Natural killer cell (primary cell): Measurements from ENCODE around the gene SLC49A3. TPM values are rescaled to one million over a fixed set of nuclear protein-coding genes. Genes with fewer than 3 reads are reported as not detected.
"Not testable (repeated sequence)": the region's sequence is repeated elsewhere in the genome, so short reads cannot be mapped to it uniquely, and the experiment has no call there.

Source experiments
- ATAC-seq, 3 donors: fragments of 150-1000 bp in 2 of 3; fragments of 200-7000 bp in 1 of 3; cut with Tn5 transposase; 1 replicate in 1 of 3; 2 replicates in 2 of 3; pipeline ENCODE4 v1.10.0; 2021; ENCODE audit warnings: mild to moderate bottlenecking in 2 of 3, moderate library complexity in 2 of 3
- DNase-seq, 2 donors: peaks; one replicate each; pipeline versions ENCODE4 v3.0.0 to v3.0.0-alpha.2; 2013 to 2021; ENCODE audit warnings: mixed read lengths in 1 of 2
- H3K27ac ChIP-seq: one replicate; pipeline ENCODE4 v1.5.1; 2013; ENCODE audit warnings: mild to moderate bottlenecking, low read length
- H3K27me3 ChIP-seq: one replicate; pipeline ENCODE4 v1.6.1; 2013; ENCODE audit warnings: low read length; ENCODE audit not compliant: control insufficient read depth, insufficient read depth
- H3K36me3 ChIP-seq: one replicate; pipeline ENCODE4 v1.6.1; 2013; ENCODE audit warnings: low read length; ENCODE audit not compliant: control insufficient read depth, insufficient read depth
- H3K4me1 ChIP-seq: one replicate; pipeline ENCODE4 v1.6.1; 2013; ENCODE audit warnings: low read length; ENCODE audit not compliant: control insufficient read depth, insufficient read depth
- H3K4me3 ChIP-seq: one replicate; pipeline ENCODE4 v1.5.1; 2013; ENCODE audit warnings: low read length
- H3K9me3 ChIP-seq: one replicate; pipeline ENCODE4 v1.6.1; 2013; ENCODE audit warnings: low read length; ENCODE audit not compliant: control insufficient read depth, insufficient read depth
- H3K27ac Mint-ChIP-seq, 2 donors: one replicate each; pipeline ENCODE4 v1.8.0; 2022; ENCODE audit warnings: mild to moderate bottlenecking in 2 of 2, mixed read lengths in 2 of 2, moderate library complexity in 1 of 2
- H3K27me3 Mint-ChIP-seq, 2 donors: one replicate each; pipeline ENCODE4 v1.8.0; 2022; ENCODE audit warnings: low read depth in 2 of 2, mixed read lengths in 2 of 2
- H3K36me3 Mint-ChIP-seq: one replicate; pipeline ENCODE4 v1.8.0; 2022; ENCODE audit warnings: mixed read lengths
- H3K4me1 Mint-ChIP-seq, 2 donors: one replicate each; pipeline ENCODE4 v1.8.0; 2022; ENCODE audit warnings: mixed read lengths in 2 of 2
- H3K4me3 Mint-ChIP-seq: one replicate; pipeline ENCODE4 v1.8.0; 2022; ENCODE audit warnings: mild to moderate bottlenecking, moderate library complexity, mixed read lengths
- H3K9me3 Mint-ChIP-seq, 2 donors: one replicate each; pipeline ENCODE4 v1.8.0; 2022; ENCODE audit warnings: mixed read lengths in 2 of 2
- CTCF ChIP-seq: fragments of 200-600 bp; IDR thresholded peaks from one replicate; pipeline ENCODE4 v1.8.0; 2022; ENCODE audit warnings: antibody characterized with exemption
- WGBS: methylation state at CpG from one replicate; pipeline ENCODE4 v1.1.7; 2013; ENCODE audit warnings: missing lambda C conversion rate; ENCODE audit not compliant: insufficient coverage; 5-methylcytosine and 5-hydroxymethylcytosine counted together
- intact Hi-C: fragments of 100-400 bp; cut with micrococcal nuclease; formaldehyde crosslinking; loops from one replicate; pipeline ENCODE4 v1.14.2; 2022
- total RNA-seq, 4 donors: library from RNA; stranded (reverse); fragments of 120-200 nt in 1 of 4; gene quantifications; one replicate each; pipeline versions ENCODE4 v1.2.3 to v1.2.4, GENCODE V29; 2013 to 2022

Gene SLC49A3
- total RNA-seq, 3 donors from 2014 or later (not counting 1 experiment from before 2014, with no cell fraction given) = 10.0 to 14.9 (median 10.4) TPM

- not testable (repeated sequence) for H3K27me3 Mint-ChIP-seq, H3K36me3 Mint-ChIP-seq
- H3K36me3 ChIP-seq = peaks cover 37% of the 10 kb centered on the region
Observed at GRCh38 chr4:730946-731904, 42.3 kb upstream of the SLC49A3 start.

GRCh38 chr4:730511-730910 is 41.6 kb upstream of the SLC49A3 start:
- no peak overlapping the region for H3K27ac Mint-ChIP-seq
- ATAC-seq = peak in 1 of 3 donors; percentile 13
- H3K4me1 Mint-ChIP-seq = peaks cover 17 to 19% of the 10 kb centered on the region in 2 donors
- H3K4me3 ChIP-seq = no peak overlapping the region
- H3K9me3 Mint-ChIP-seq = no peaks in the 10 kb centered on the region
- WGBS = 98% methylated on average over 27 of the region's 27 CpGs
- no peak overlapping the region for H3K4me3 Mint-ChIP-seq
- H3K36me3 Mint-ChIP-seq = no peaks in the 10 kb centered on the region
- no peaks in the 10 kb centered on the region for H3K27me3 ChIP-seq
- H3K36me3 ChIP-seq = peaks cover 34% of the 10 kb centered on the region
- no peaks in the 10 kb centered on the region for H3K4me1 ChIP-seq
- intact Hi-C loops = no loop called here
- H3K27me3 Mint-ChIP-seq = no peaks in the 10 kb centered on the region
- H3K27ac ChIP-seq = no peak overlapping the region
- no peaks in the 10 kb centered on the region for H3K9me3 ChIP-seq
- DNase-seq = no peak
- no peak for TF ChIP-seq CTCF

More at GRCh38 chr4:730946-731904, 42.3 kb upstream of the SLC49A3 start:
- 95% methylated on average over 43 of the region's 68 CpGs for WGBS
- H3K9me3 Mint-ChIP-seq, H3K4me3 ChIP-seq, DNase-seq, H3K4me1 ChIP-seq, H3K27ac ChIP-seq, intact Hi-C loops, H3K4me3 Mint-ChIP-seq, H3K9me3 ChIP-seq, H3K27ac Mint-ChIP-seq, H3K27me3 ChIP-seq: not testable (repeated sequence)
- ATAC-seq = peak in 1 of 3 donors; percentile 25
- peaks cover 16 to 17% of the 10 kb centered on the region in 2 donors for H3K4me1 Mint-ChIP-seq

- DNase-seq = no peak
- peaks cover 28% of the 10 kb centered on the region for H3K36me3 ChIP-seq
- peaks cover 23 to 24% of the 10 kb centered on the region in 2 donors for H3K4me1 Mint-ChIP-seq
Observed at GRCh38 chr4:729336-730315, 40.7 kb upstream of the SLC49A3 start.

More at GRCh38 chr4:729336-730315, 40.7 kb upstream of the SLC49A3 start:
- no peak overlapping the region for H3K4me3 Mint-ChIP-seq
- no peak overlapping the region for H3K27ac Mint-ChIP-seq
- no peak overlapping the region for H3K27ac ChIP-seq
- H3K27me3 Mint-ChIP-seq = no peaks in the 10 kb centered on the region
- no peaks in the 10 kb centered on the region for H3K9me3 ChIP-seq
- H3K36me3 Mint-ChIP-seq = no peaks in the 10 kb centered on the region
- intact Hi-C loops = no loop called here
- no peak for ATAC-seq
- H3K4me1 ChIP-seq = no peaks in the 10 kb centered on the region
- TF ChIP-seq CTCF = no peak
- no peak overlapping the region for H3K4me3 ChIP-seq
- no peaks in the 10 kb centered on the region for H3K27me3 ChIP-seq
- WGBS = 92% methylated on average over 17 of the region's 20 CpGs
- no peaks in the 10 kb centered on the region for H3K9me3 Mint-ChIP-seq
